IPS-15b (cell line): ENCODE results near the gene GABRB2.
A peak's percentile ranks its signal among the peaks of the same experiment; 100 is the strongest.

Experiments
- H3K27me3 ChIP-seq: one replicate; pipeline ENCODE4 v1.6.1; 2013; ENCODE audit warnings: low read length; ENCODE audit not compliant: control insufficient read depth, insufficient read depth
- H3K36me3 ChIP-seq: one replicate; pipeline ENCODE4 v1.6.1; 2013; ENCODE audit warnings: low read length; ENCODE audit not compliant: control insufficient read depth, insufficient read depth
- H3K4me1 ChIP-seq: one replicate; pipeline ENCODE4 v1.6.1; 2013; ENCODE audit warnings: mild to moderate bottlenecking, low read length; ENCODE audit not compliant: control insufficient read depth, insufficient read depth
- H3K4me3 ChIP-seq: one replicate; pipeline ENCODE4 v1.5.1; 2013; ENCODE audit warnings: low read depth, low read length
- H3K9ac ChIP-seq: one replicate; pipeline ENCODE4 v1.6.1; 2013; ENCODE audit warnings: low read depth, mild to moderate bottlenecking, low read length
- H3K9me3 ChIP-seq: one replicate; pipeline ENCODE4 v1.6.1; 2013; ENCODE audit warnings: mild to moderate bottlenecking, low read length; ENCODE audit not compliant: control insufficient read depth, insufficient read depth

Gene GABRB2

GRCh38 chr5:161546470-161547301 lies at the start of gene GABRB2:
GABRB2 (minus strand) TSS chr5:161546725; CDS start chr5:161546643, 82 bp downstream.
- peak within 1 kb of the TSS; percentile 8 for H3K9ac ChIP-seq
- peaks cover 67% of the 10 kb centered on the region for H3K27me3 ChIP-seq
- no peaks in the 10 kb centered on the region for H3K36me3 ChIP-seq
- peaks cover 13% of the 10 kb centered on the region for H3K4me1 ChIP-seq
- no peaks in the 10 kb centered on the region for H3K9me3 ChIP-seq
- peak within 1 kb of the TSS; percentile 71 for H3K4me3 ChIP-seq

GRCh38 chr5:161585798-161586197 lies 39.3 kb upstream of the GABRB2 start:
- Histone ChIP-seq H3K4me3 (no peak overlapping the region), H3K9me3 (no peaks in the 10 kb centered on the region), H3K4me1 (no peaks in the 10 kb centered on the region), H3K36me3 (no peaks in the 10 kb centered on the region), H3K27me3 (no peaks in the 10 kb centered on the region), H3K9ac (no peak overlapping the region)

- no peak overlapping the region for H3K9ac ChIP-seq
- H3K27me3 ChIP-seq: no peaks in the 10 kb centered on the region
- H3K9me3 ChIP-seq: no peaks in the 10 kb centered on the region
- no peaks in the 10 kb centered on the region for H3K36me3 ChIP-seq
- no peak overlapping the region for H3K4me3 ChIP-seq
- no peaks in the 10 kb centered on the region for H3K4me1 ChIP-seq
Measured at GRCh38 chr5:161580621-161581020, 34.1 kb upstream of the GABRB2 start.

- Histone ChIP-seq H3K9me3 (no peaks in the 10 kb centered on the region), H3K36me3 (no peaks in the 10 kb centered on the region), H3K27me3 (no peaks in the 10 kb centered on the region), H3K4me1 (no peaks in the 10 kb centered on the region), H3K9ac (no peak overlapping the region), H3K4me3 (no peak overlapping the region)
Measured at GRCh38 chr5:161572914-161573313, 26.4 kb upstream of the GABRB2 start.

- no peaks in the 10 kb centered on the region for H3K36me3 ChIP-seq
- H3K9me3 ChIP-seq: no peaks in the 10 kb centered on the region
- H3K9ac ChIP-seq: no peak overlapping the region
- H3K4me1 ChIP-seq: no peaks in the 10 kb centered on the region
- H3K4me3 ChIP-seq: no peak overlapping the region
- no peaks in the 10 kb centered on the region for H3K27me3 ChIP-seq
Measured at GRCh38 chr5:161566081-161566480, 19.6 kb upstream of the GABRB2 start.

- H3K36me3 ChIP-seq: no peaks in the 10 kb centered on the region
- no peaks in the 10 kb centered on the region for H3K4me1 ChIP-seq
- H3K9me3 ChIP-seq: no peaks in the 10 kb centered on the region
- no peaks in the 10 kb centered on the region for H3K27me3 ChIP-seq
- H3K9ac ChIP-seq: no peak overlapping the region
- no peak overlapping the region for H3K4me3 ChIP-seq
Measured at GRCh38 chr5:161562446-161562845, 15.9 kb upstream of the GABRB2 start.

- peaks cover 58% of the 10 kb centered on the region for H3K27me3 ChIP-seq
Measured at GRCh38 chr5:161549106-161549505, 2.6 kb upstream of the GABRB2 start.

GRCh38 chr5:161548487-161549094 lies 2.1 kb upstream of the GABRB2 start:
- peaks cover 13% of the 10 kb centered on the region for H3K4me1 ChIP-seq
- H3K9ac ChIP-seq: no peak overlapping the region
- H3K9me3 ChIP-seq: no peaks in the 10 kb centered on the region
- peak overlapping the region; percentile 71 for H3K4me3 ChIP-seq
- no peaks in the 10 kb centered on the region for H3K36me3 ChIP-seq
- peaks cover 63% of the 10 kb centered on the region for H3K27me3 ChIP-seq

More at GRCh38 chr5:161549106-161549505, 2.6 kb upstream of the GABRB2 start:
- H3K36me3 ChIP-seq: no peaks in the 10 kb centered on the region
- H3K4me3 ChIP-seq: peak overlapping the region; percentile 71
- H3K9me3 ChIP-seq: no peaks in the 10 kb centered on the region
- H3K4me1 ChIP-seq: peaks cover 13% of the 10 kb centered on the region
- no peak overlapping the region for H3K9ac ChIP-seq

- Histone ChIP-seq H3K4me1 (peaks cover 13% of the 10 kb centered on the region), H3K4me3 (peak overlapping the region; percentile 71), H3K36me3 (no peaks in the 10 kb centered on the region), H3K9ac (peak overlapping the region; percentile 8), H3K27me3 (peaks cover 67% of the 10 kb centered on the region), H3K9me3 (no peaks in the 10 kb centered on the region)
Measured at GRCh38 chr5:161547738-161548486, 1.4 kb upstream of the GABRB2 start.

GRCh38 chr5:161547406-161547737 lies 847 bp upstream of the GABRB2 start:
- H3K4me3 ChIP-seq: peak overlapping the region; percentile 71
- peaks cover 67% of the 10 kb centered on the region for H3K27me3 ChIP-seq
- no peaks in the 10 kb centered on the region for H3K36me3 ChIP-seq
- H3K9ac ChIP-seq: peak overlapping the region; percentile 8
- H3K4me1 ChIP-seq: peaks cover 13% of the 10 kb centered on the region
- H3K9me3 ChIP-seq: no peaks in the 10 kb centered on the region

- Histone ChIP-seq H3K36me3 (no peaks in the 10 kb centered on the region), H3K9ac (no peak overlapping the region), H3K27me3 (peaks cover 67% of the 10 kb centered on the region), H3K4me1 (peaks cover 13% of the 10 kb centered on the region), H3K4me3 (peak overlapping the region; percentile 36), H3K9me3 (no peaks in the 10 kb centered on the region)
Measured at GRCh38 chr5:161546095-161546469, 443 bp downstream of the GABRB2 start.
